ENCODE results near the gene ZFYVE9.

ZFYVE9 gene

GRCh38 chr1:52332411-52332810 lies 190.5 kb downstream of the ZFYVE9 start:
- H3K79me2 ChIP-seq (ENCODE audit: low read length), result no peaks in the 10 kb centered on the region
- no peak overlapping the region for H3K9ac ChIP-seq (ENCODE audit: low read length)
- no peaks in the 10 kb centered on the region for H3F3A ChIP-seq (ENCODE audit: insufficient read depth, low read length)
- H3K4me2 ChIP-seq (ENCODE audit: low read depth, low read length), result no peak overlapping the region
- no peaks in the 10 kb centered on the region for H3K36me3 ChIP-seq (replicated peaks; ENCODE audit: insufficient read depth, low read length)
- H4K20me1 ChIP-seq (ENCODE audit: insufficient read depth, low read length), result no peaks in the 10 kb centered on the region
- H3K27ac ChIP-seq (ENCODE audit: low read length), result no peak overlapping the region
- H3K27me3 ChIP-seq (replicated peaks; ENCODE audit: insufficient read depth, low read length), result no peaks in the 10 kb centered on the region
- H3K4me3 ChIP-seq (ENCODE audit: low read length), result no peak overlapping the region
- H3K9me2 ChIP-seq (replicated peaks; ENCODE audit: insufficient read depth, low read length), result no peaks in the 10 kb centered on the region
- DNase-seq, result no peak
- TF ChIP-seq EZH2phosphoT487 (IDR thresholded peaks at IDR 0.05; ENCODE audit: low read length) (no peak), EZH2 (optimal IDR thresholded peaks at IDR 0.05; ENCODE audit: low read depth, low read length) (no peak)
- TF ChIP-seq, protein P1, sequence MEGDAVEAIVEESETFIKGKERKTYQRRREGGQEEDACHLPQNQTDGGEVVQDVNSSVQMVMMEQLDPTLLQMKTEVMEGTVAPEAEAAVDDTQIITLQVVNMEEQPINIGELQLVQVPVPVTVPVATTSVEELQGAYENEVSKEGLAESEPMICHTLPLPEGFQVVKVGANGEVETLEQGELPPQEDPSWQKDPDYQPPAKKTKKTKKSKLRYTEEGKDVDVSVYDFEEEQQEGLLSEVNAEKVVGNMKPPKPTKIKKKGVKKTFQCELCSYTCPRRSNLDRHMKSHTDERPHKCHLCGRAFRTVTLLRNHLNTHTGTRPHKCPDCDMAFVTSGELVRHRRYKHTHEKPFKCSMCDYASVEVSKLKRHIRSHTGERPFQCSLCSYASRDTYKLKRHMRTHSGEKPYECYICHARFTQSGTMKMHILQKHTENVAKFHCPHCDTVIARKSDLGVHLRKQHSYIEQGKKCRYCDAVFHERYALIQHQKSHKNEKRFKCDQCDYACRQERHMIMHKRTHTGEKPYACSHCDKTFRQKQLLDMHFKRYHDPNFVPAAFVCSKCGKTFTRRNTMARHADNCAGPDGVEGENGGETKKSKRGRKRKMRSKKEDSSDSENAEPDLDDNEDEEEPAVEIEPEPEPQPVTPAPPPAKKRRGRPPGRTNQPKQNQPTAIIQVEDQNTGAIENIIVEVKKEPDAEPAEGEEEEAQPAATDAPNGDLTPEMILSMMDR (IDR thresholded peaks at IDR 0.05; ENCODE audit: low read length), result no peak
- H3K4me1 ChIP-seq (ENCODE audit: low read length), result peaks cover 12% of the 10 kb centered on the region
- no peak overlapping the region for H2AFZ ChIP-seq (ENCODE audit: low read length)
- H3K9me3 ChIP-seq (replicated peaks; ENCODE audit: insufficient read depth, low read length), result no peaks in the 10 kb centered on the region

GRCh38 chr1:52334906-52335528 lies 193.1 kb downstream of the ZFYVE9 start:
- H3K27ac ChIP-seq (ENCODE audit: low read length), result no peak overlapping the region
- H2AFZ ChIP-seq (ENCODE audit: low read length), result no peak overlapping the region
- H3K9me3 ChIP-seq (replicated peaks; ENCODE audit: insufficient read depth, low read length), result no peaks in the 10 kb centered on the region
- H4K20me1 ChIP-seq (ENCODE audit: insufficient read depth, low read length), result no peaks in the 10 kb centered on the region
- no peak overlapping the region for H3K9ac ChIP-seq (ENCODE audit: low read length)
- H3K36me3 ChIP-seq (replicated peaks; ENCODE audit: insufficient read depth, low read length), result no peaks in the 10 kb centered on the region
- DNase-seq, result no peak
- H3K27me3 ChIP-seq (replicated peaks; ENCODE audit: insufficient read depth, low read length), result no peaks in the 10 kb centered on the region
- no peaks in the 10 kb centered on the region for H3K79me2 ChIP-seq (ENCODE audit: low read length)
- TF ChIP-seq, protein P1 (IDR thresholded peaks at IDR 0.05; ENCODE audit: low read length), result no peak
- TF ChIP-seq EZH2phosphoT487 (IDR thresholded peaks at IDR 0.05; ENCODE audit: low read length) (no peak), EZH2 (optimal IDR thresholded peaks at IDR 0.05; ENCODE audit: low read depth, low read length) (no peak)
- no peak overlapping the region for H3K4me3 ChIP-seq (ENCODE audit: low read length)
- peaks cover 12% of the 10 kb centered on the region for H3K4me1 ChIP-seq (ENCODE audit: low read length)
- H3K4me2 ChIP-seq (ENCODE audit: low read depth, low read length), result peak overlapping the region; percentile 15; the same call in 1 of the 2 replicates
- no peaks in the 10 kb centered on the region for H3F3A ChIP-seq (ENCODE audit: insufficient read depth, low read length)
- no peaks in the 10 kb centered on the region for H3K9me2 ChIP-seq (replicated peaks; ENCODE audit: insufficient read depth, low read length)

DNA sequence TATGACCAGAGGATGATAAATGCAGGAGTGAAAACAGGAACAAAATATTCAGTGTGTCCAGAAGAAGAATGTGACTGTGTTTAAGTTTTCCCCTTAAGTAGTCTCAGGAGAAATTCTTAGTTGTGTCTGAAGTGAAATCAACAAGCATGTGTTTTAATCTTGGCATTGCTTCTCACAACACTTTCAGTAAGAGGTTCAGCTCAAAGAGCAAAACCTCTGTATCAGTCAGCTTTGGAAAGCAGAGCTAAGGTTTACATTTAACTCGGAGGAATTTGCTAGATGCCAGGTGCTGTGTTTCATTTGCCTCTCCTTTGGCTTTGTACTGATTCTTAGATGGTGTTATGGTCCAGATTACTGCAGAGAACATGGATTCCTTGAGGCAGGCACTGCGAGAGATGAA lies 195.6 kb downstream of the ZFYVE9 start:
- TF ChIP-seq, protein P1 (IDR thresholded peaks at IDR 0.05; ENCODE audit: low read length), result no peak
- TF ChIP-seq EZH2phosphoT487 (IDR thresholded peaks at IDR 0.05; ENCODE audit: low read length) (no peak), EZH2 (optimal IDR thresholded peaks at IDR 0.05; ENCODE audit: low read depth, low read length) (no peak)
- Histone ChIP-seq H3K4me1 (ENCODE audit: low read length) (peaks cover 12% of the 10 kb centered on the region), H2AFZ (ENCODE audit: low read length) (no peak overlapping the region), H3K9ac (ENCODE audit: low read length) (no peak overlapping the region), H3K9me3 (replicated peaks; ENCODE audit: insufficient read depth, low read length) (no peaks in the 10 kb centered on the region), H3K27me3 (replicated peaks; ENCODE audit: insufficient read depth, low read length) (no peaks in the 10 kb centered on the region), H3K79me2 (ENCODE audit: low read length) (no peaks in the 10 kb centered on the region), H3K9me2 (replicated peaks; ENCODE audit: insufficient read depth, low read length) (no peaks in the 10 kb centered on the region), H3K4me2 (ENCODE audit: low read depth, low read length) (no peak overlapping the region), H3K4me3 (ENCODE audit: low read length) (no peak overlapping the region), H4K20me1 (ENCODE audit: insufficient read depth, low read length) (no peaks in the 10 kb centered on the region), H3K27ac (ENCODE audit: low read length) (no peak overlapping the region), H3F3A (ENCODE audit: insufficient read depth, low read length) (no peaks in the 10 kb centered on the region), H3K36me3 (replicated peaks; ENCODE audit: insufficient read depth, low read length) (no peaks in the 10 kb centered on the region)
- DNase-seq, result no peak

Measured in MM.1S (cell line).